ENCODE results near the gene TNFRSF19. TPM values are rescaled to one million over a fixed set of nuclear protein-coding genes. Genes with fewer than 3 reads are reported as not detected.

Gene TNFRSF19
- total RNA-seq, 1 donor from 2014 or later = 31.3 TPM

- no peaks in the 10 kb centered on the region for H3K27me3 ChIP-seq (ENCODE audit: control insufficient read depth, insufficient read depth, low read length)
- no peak overlapping the region for H3K4me3 ChIP-seq (ENCODE audit: low read depth, low read length)
- no peak for DNase-seq (ENCODE audit: low read depth)
- no peaks in the 10 kb centered on the region for H3K36me3 ChIP-seq (ENCODE audit: control insufficient read depth, insufficient read depth, low read length)
- TF ChIP-seq CTCF (IDR thresholded peaks at IDR 0.05; ENCODE audit: insufficient read depth, low read length, poor library complexity, severe bottlenecking) = no peak
Observed at GRCh38 chr13:23560571-23561089, 9.6 kb upstream of the TNFRSF19 start.

- TF ChIP-seq CTCF (IDR thresholded peaks at IDR 0.05; ENCODE audit: insufficient read depth, low read length, poor library complexity, severe bottlenecking) = no peak
- DNase-seq (ENCODE audit: low read depth) = no peak
- no peaks in the 10 kb centered on the region for H3K36me3 ChIP-seq (ENCODE audit: control insufficient read depth, insufficient read depth, low read length)
- no peak overlapping the region for H3K4me3 ChIP-seq (ENCODE audit: low read depth, low read length)
- no peaks in the 10 kb centered on the region for H3K27me3 ChIP-seq (ENCODE audit: control insufficient read depth, insufficient read depth, low read length)
Observed at GRCh38 chr13:23561261-23561660, 9.0 kb upstream of the TNFRSF19 start.

- no peak for DNase-seq (ENCODE audit: low read depth)
- Histone ChIP-seq H3K36me3 (ENCODE audit: control insufficient read depth, insufficient read depth, low read length) (no peaks in the 10 kb centered on the region), H3K4me3 (ENCODE audit: low read depth, low read length) (no peak overlapping the region), H3K27me3 (ENCODE audit: control insufficient read depth, insufficient read depth, low read length) (no peaks in the 10 kb centered on the region)
- no peak for TF ChIP-seq CTCF (IDR thresholded peaks at IDR 0.05; ENCODE audit: insufficient read depth, low read length, poor library complexity, severe bottlenecking)
Observed at GRCh38 chr13:23563085-23563845, 6.9 kb upstream of the TNFRSF19 start.

- Histone ChIP-seq H3K36me3 (ENCODE audit: control insufficient read depth, insufficient read depth, low read length) (no peaks in the 10 kb centered on the region), H3K27me3 (ENCODE audit: control insufficient read depth, insufficient read depth, low read length) (no peaks in the 10 kb centered on the region), H3K4me3 (ENCODE audit: low read depth, low read length) (no peak overlapping the region)
- no peak for DNase-seq (ENCODE audit: low read depth)
- no peak for TF ChIP-seq CTCF (IDR thresholded peaks at IDR 0.05; ENCODE audit: insufficient read depth, low read length, poor library complexity, severe bottlenecking)
Observed at GRCh38 chr13:23567906-23568460, 2.2 kb upstream of the TNFRSF19 start.

- Histone ChIP-seq H3K4me3 (ENCODE audit: low read depth, low read length) (peak overlapping the region; percentile 25), H3K36me3 (ENCODE audit: control insufficient read depth, insufficient read depth, low read length) (no peaks in the 10 kb centered on the region), H3K27me3 (ENCODE audit: control insufficient read depth, insufficient read depth, low read length) (no peaks in the 10 kb centered on the region)
- TF ChIP-seq CTCF (IDR thresholded peaks at IDR 0.05; ENCODE audit: insufficient read depth, low read length, poor library complexity, severe bottlenecking) = peak; percentile 26
- DNase-seq (ENCODE audit: low read depth) = no peak
Observed at GRCh38 chr13:23570921-23571315, 706 bp downstream of the TNFRSF19 start.

Measured in kidney epithelial cell (primary cell).